K562 (cell line): ENCODE results near the gene PRKG1.

ENCODE experiments used
- BMI1 ChIP-seq: fragments of 150-350 bp; IDR thresholded peaks from 2 replicates; pipeline ENCODE4 v1.6.1; 2014; ENCODE audit warnings: low read length
- EGR1 ChIP-seq: fragments of 450-650 bp; conservative IDR thresholded peaks from 2 replicates; pipeline ENCODE4 v1.6.1; 2017; ENCODE audit warnings: mild to moderate bottlenecking
- TAF9B ChIP-seq: fragments of 450-650 bp; IDR thresholded peaks from 2 replicates; pipeline ENCODE4 v1.6.1; 2018; ENCODE audit warnings: mild to moderate bottlenecking; ENCODE audit not compliant: partially characterized antibody
- TARDBP ChIP-seq: fragments of 450-650 bp; IDR thresholded peaks from 2 replicates; pipeline ENCODE4 v1.6.1; 2016
- TFE3 ChIP-seq: fragments of 450-650 bp; formaldehyde crosslinking; IDR thresholded peaks from 2 replicates; pipeline ENCODE4 v1.4.0; 2020; ENCODE audit warnings: mild to moderate bottlenecking, mixed read lengths

DNA sequence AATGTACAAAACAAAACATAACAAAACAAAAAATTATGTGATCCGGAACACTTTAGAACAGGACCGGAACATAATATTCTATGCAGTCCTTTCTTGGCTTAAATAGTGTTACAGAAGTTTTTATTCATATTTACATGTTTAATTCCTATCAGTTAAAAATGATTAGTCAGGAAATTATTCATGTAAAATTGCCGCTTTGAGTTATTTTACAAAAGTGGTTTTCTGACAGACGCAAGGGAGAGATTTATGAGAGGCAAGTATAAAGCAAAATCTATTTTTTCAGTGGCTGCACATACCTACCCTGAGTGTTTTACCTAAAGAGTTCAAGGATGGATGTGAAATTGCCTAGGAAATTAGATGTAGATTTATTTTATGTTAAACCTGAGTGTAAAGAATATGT lies 1009.1 kb downstream of the PRKG1 start:
- TF ChIP-seq BMI1 (no peak), TAF9B (no peak), TFE3 (CRISPR knock-in tag) (no peak), TARDBP (no peak), EGR1 (no peak)
